Transverse colon (tissue), 4 donors: ENCODE measurements around the gene CST5. TPM values are rescaled to one million over a fixed set of nuclear protein-coding genes. Genes with fewer than 3 reads are reported as not detected.
"Not testable (repeated sequence)": the region's sequence is repeated elsewhere in the genome, so short reads cannot be mapped to it uniquely, and the experiment has no call there.

ENCODE experiments used
- DNase-seq: peaks from one replicate; pipeline ENCODE4 v3.0.0-alpha.2; 2019
- H3K27ac ChIP-seq, 4 donors: fragments of 200-600 bp; sonication (generic); 2 replicates each; pipeline ENCODE4 v1.5.1; 2016 to 2018; ENCODE audit warnings: inconsistent platforms in 4 of 4
- H3K27me3 ChIP-seq: fragments of 200-600 bp; sonication (generic); 2 replicates; pipeline ENCODE4 v1.5.1; 2017; ENCODE audit warnings: inconsistent platforms
- H3K36me3 ChIP-seq, 4 donors: fragments of 200-600 bp; sonication (generic); 2 replicates each; pipeline ENCODE4 v1.5.1; 2017 to 2019; ENCODE audit warnings: inconsistent platforms in 4 of 4
- H3K4me1 ChIP-seq, 4 donors: fragments of 200-600 bp; sonication (generic); 2 replicates each; pipeline ENCODE4 v1.5.1; 2017 to 2020; ENCODE audit warnings: inconsistent platforms in 4 of 4
- H3K4me3 ChIP-seq, 4 donors: fragments of 200-600 bp; sonication (generic); 1 replicate in 1 of 4; 2 replicates in 3 of 4; pipeline versions ENCODE4 v1.5.1 to v1.6.1; 2017 to 2019; ENCODE audit warnings: inconsistent platforms in 4 of 4
- H3K9me3 ChIP-seq, 2 donors: fragments of 200-600 bp; sonication (generic); 2 replicates each; pipeline ENCODE4 v1.5.1; 2017 to 2019; ENCODE audit warnings: inconsistent platforms in 2 of 2
- CTCF ChIP-seq, 5 experiments: fragments of 200-600 bp in 3 of 5; fragments of 450-650 bp in 2 of 5; sonication (generic) in 3 of 5; IDR thresholded peaks; 1 replicate in 2 of 5; 2 replicates in 3 of 5; pipeline ENCODE4 v1.5.1; 2016 to 2017; ENCODE audit warnings: antibody characterized with exemption in 5 of 5, inconsistent platforms in 3 of 5, mild to moderate bottlenecking in 2 of 5, moderate library complexity in 1 of 5
- EP300 ChIP-seq: sonication (generic); formaldehyde crosslinking; IDR thresholded peaks from one replicate; pipeline ENCODE4 v1.6.1; 2017; ENCODE audit warnings: antibody characterized with exemption, low read depth
- POLR2A ChIP-seq: fragments of 450-650 bp; IDR thresholded peaks from one replicate; pipeline ENCODE4 v1.6.1; 2016; ENCODE audit warnings: antibody characterized with exemption, mild to moderate bottlenecking, moderate library complexity
- POLR2AphosphoS5 ChIP-seq, 3 donors: sonication (generic); formaldehyde crosslinking; IDR thresholded peaks; one replicate each; pipeline ENCODE4 v1.6.1; 2016; ENCODE audit warnings: antibody characterized with exemption in 3 of 3
- WGBS, 2 donors: methylation state at CpG; one replicate each; pipeline ENCODE4 v1.1.5; 2018; ENCODE audit warnings: low coverage in 1 of 2; 5-methylcytosine and 5-hydroxymethylcytosine counted together
- in situ Hi-C, 4 donors: fragments of 200-750 bp; cut with MboI; loops; one replicate each; pipeline versions ENCODE4 v1.15.0 to v1.15.1; 2017; ENCODE audit warnings: low sequenced_read_pairs in 3 of 4, low pct_ligation_motif_present in 1 of 4, low pct_unique_long_range_greater_than_20kb in 1 of 4
- intact Hi-C: fragments of 100-400 bp; cut with DNase I; formaldehyde crosslinking; loops from one replicate; pipeline ENCODE4 v1.15.1; 2023; ENCODE audit warnings: low total_unique reads
- total RNA-seq, 4 donors: library from RNA; depleted of rRNA; stranded (reverse); fragments of >200 nt; gene quantifications; one replicate each; pipeline ENCODE4 v1.1.0, GENCODE V29; 2016

Gene CST5
- total RNA-seq, 4 donors from 2014 or later = not detected

GRCh38 chr20:23909390-23909789 lies 29.8 kb upstream of the CST5 start:
- no peaks in the 10 kb centered on the region for H3K4me1 ChIP-seq
- intact Hi-C loops = no loop called here
- no peaks in the 10 kb centered on the region for H3K36me3 ChIP-seq
- H3K9me3 ChIP-seq = peaks cover 4 to 6% of the 10 kb centered on the region in 2 donors
- in situ Hi-C loops = no loop called here
- no peak for TF ChIP-seq CTCF (IDR thresholded peaks at IDR 0.05)
- no peak for TF ChIP-seq POLR2AphosphoS5 (IDR thresholded peaks at IDR 0.05)
- no peak for TF ChIP-seq POLR2A
- TF ChIP-seq EP300 = no peak
- 88% methylated on average over 2 of the region's 2 CpGs; no CpG with 5 or more reads in 1 of the 2 donors for WGBS, 2 donors
- no peak for DNase-seq
- H3K4me3 ChIP-seq = no peak overlapping the region
- no peak overlapping the region for H3K27ac ChIP-seq
- no peaks in the 10 kb centered on the region for H3K27me3 ChIP-seq

GRCh38 chr20:23907579-23907978 lies 28.0 kb upstream of the CST5 start:
- no peaks in the 10 kb centered on the region for H3K27me3 ChIP-seq
- H3K27ac ChIP-seq = no peak overlapping the region
- intact Hi-C loops (no loop called here), in situ Hi-C loops (no loop called here)
- no peak for DNase-seq
- no peaks in the 10 kb centered on the region for H3K4me1 ChIP-seq
- 19 to 33% methylated on average over 1 of the region's 1 CpG for WGBS, 2 donors
- no peak for TF ChIP-seq POLR2AphosphoS5 (IDR thresholded peaks at IDR 0.05)
- no peak for TF ChIP-seq POLR2A
- no peak for TF ChIP-seq EP300
- no peak for TF ChIP-seq CTCF (IDR thresholded peaks at IDR 0.05)
- no peak overlapping the region for H3K4me3 ChIP-seq
- peaks cover 4 to 6% of the 10 kb centered on the region in 2 donors for H3K9me3 ChIP-seq
- H3K36me3 ChIP-seq = no peaks in the 10 kb centered on the region

- H3K36me3 ChIP-seq, H3K9me3 ChIP-seq, intact Hi-C loops, H3K27me3 ChIP-seq, in situ Hi-C loops, H3K27ac ChIP-seq, H3K4me3 ChIP-seq, DNase-seq, H3K4me1 ChIP-seq: not testable (repeated sequence)
- 33% methylated on average over 8 of the region's 8 CpGs; no CpG with 5 or more reads in 1 of the 2 donors for WGBS, 2 donors
These were observed 22.8 kb upstream of the CST5 start for GRCh38 chr20:23902396-23902795.

GRCh38 chr20:23890867-23891266 lies 11.3 kb upstream of the CST5 start:
- 85 to 94% methylated on average over 4 of the region's 4 CpGs for WGBS, 2 donors
- intact Hi-C loops, DNase-seq, H3K27ac ChIP-seq, H3K4me1 ChIP-seq, H3K9me3 ChIP-seq, in situ Hi-C loops, H3K4me3 ChIP-seq, H3K27me3 ChIP-seq, H3K36me3 ChIP-seq: not testable (repeated sequence)

- intact Hi-C loops = no loop called here
- in situ Hi-C loops = no loop called here
- DNase-seq = peak; percentile 29
- no peaks in the 10 kb centered on the region for H3K36me3 ChIP-seq
- no peak overlapping the region for H3K27ac ChIP-seq
- no peaks in the 10 kb centered on the region for H3K9me3 ChIP-seq
- no peaks in the 10 kb centered on the region for H3K4me1 ChIP-seq
- WGBS, 2 donors = 42% methylated on average over 5 of the region's 8 CpGs; no CpG with 5 or more reads in 1 of the 2 donors
- no peak for TF ChIP-seq POLR2A
- no peak for TF ChIP-seq EP300
- TF ChIP-seq POLR2AphosphoS5 (IDR thresholded peaks at IDR 0.05) = no peak
- peak; percentile 40 to 60 (median 47) for TF ChIP-seq CTCF (IDR thresholded peaks at IDR 0.05)
- H3K4me3 ChIP-seq = no peak overlapping the region
- no peaks in the 10 kb centered on the region for H3K27me3 ChIP-seq
These were observed 10.2 kb upstream of the CST5 start for GRCh38 chr20:23889775-23890187.
